Body of pancreas (tissue), 4 donors: ENCODE data around the gene MATN4. TPM values are rescaled to one million over a fixed set of nuclear protein-coding genes. Genes with fewer than 3 reads are reported as not detected.

Source experiments
- ATAC-seq: fragments of 150-250 bp; one replicate; pipeline ENCODE4 v1.9.1; 2016
- DNase-seq, 4 donors: peaks; one replicate each; pipeline ENCODE4 v3.0.0-alpha.2; 2019
- H3K27ac ChIP-seq, 4 donors: fragments of 200-600 bp; sonication (generic); 1 replicate in 3 of 4; 2 replicates in 1 of 4; pipeline versions ENCODE4 v1.5.1 to v1.6.1; 2016 to 2019; ENCODE audit warnings: mild to moderate bottlenecking in 1 of 4, mixed read lengths in 1 of 4, moderate library complexity in 1 of 4
- H3K27me3 ChIP-seq, 2 donors: fragments of 200-600 bp; sonication (generic); one replicate each; pipeline ENCODE4 v1.6.0; 2016; ENCODE audit warnings: mild to moderate bottlenecking in 1 of 2
- H3K36me3 ChIP-seq, 2 donors: fragments of 200-600 bp; sonication (generic); replicated peaks in 1 of 2; 2 replicates each; pipeline ENCODE4 v1.5.1; 2016; ENCODE audit warnings: low read depth in 2 of 2; ENCODE audit not compliant: insufficient read depth in 1 of 2
- H3K4me1 ChIP-seq: fragments of 200-600 bp; sonication (generic); one replicate; pipeline ENCODE4 v1.6.0; 2016
- H3K4me3 ChIP-seq, 2 donors: fragments of 200-600 bp; sonication (generic); 1 replicate in 1 of 2; 2 replicates in 1 of 2; pipeline ENCODE4 v1.5.1; 2016 to 2019
- H3K9me3 ChIP-seq, 3 donors: fragments of 200-600 bp; sonication (generic); 1 replicate in 2 of 3; 2 replicates in 1 of 3; pipeline ENCODE4 v1.5.1; 2016
- POLR2A ChIP-seq, 3 donors: fragments of 450-650 bp; IDR thresholded peaks; one replicate each; pipeline ENCODE4 v1.6.1; 2016; ENCODE audit warnings: antibody characterized with exemption in 3 of 3, mild to moderate bottlenecking in 2 of 3
- WGBS, 2 donors: methylation state at CpG; one replicate each; pipeline ENCODE4 v1.1.5; 2017; 5-methylcytosine and 5-hydroxymethylcytosine counted together
- intact Hi-C: fragments of 100-400 bp; cut with DNase I; formaldehyde crosslinking; loops from one replicate; pipeline ENCODE4 v1.15.1; 2023
- total RNA-seq, 2 donors: library from RNA; depleted of rRNA; stranded (reverse); fragments of >200 nt; gene quantifications; one replicate each; pipeline ENCODE4 v1.1.0, GENCODE V29; 2016
- TF ChIP-seq, protein P1 (sequence below), 7 experiments: fragments of 450-650 bp in 4 of 7; fragments of 200-600 bp in 3 of 7; sonication (generic) in 3 of 7; IDR thresholded peaks; one replicate each; pipeline ENCODE4 v1.5.1; 2016 to 2019; ENCODE audit warnings: antibody characterized with exemption in 7 of 7

The MATN4 gene
- total RNA-seq, 2 donors from 2014 or later, result 4.9 to 5.3 TPM

DNA sequence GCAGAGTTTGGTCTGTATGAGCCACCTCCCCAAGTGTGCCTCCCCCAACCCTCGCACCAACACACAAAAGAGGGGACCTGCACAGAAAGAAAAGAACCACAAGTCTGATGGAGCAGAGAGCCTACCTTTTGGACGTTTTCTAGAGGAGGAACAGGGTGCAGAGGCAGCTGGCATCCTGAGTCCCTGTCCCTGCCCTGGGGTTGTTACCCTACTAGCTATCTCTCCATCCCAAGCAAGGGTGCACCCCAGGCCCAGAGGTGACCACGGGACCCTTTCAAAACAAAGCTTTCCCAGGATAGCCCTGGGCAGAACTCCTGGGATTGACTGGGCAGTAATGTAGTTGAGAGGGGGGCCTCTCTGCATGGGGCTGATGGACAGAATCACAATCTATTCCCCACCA, 9.7 kb upstream of the MATN4 start:
- Histone ChIP-seq H3K4me1 (peaks cover 66% of the 10 kb centered on the region), H3K27me3 (no peaks in the 10 kb centered on the region), H3K27ac (peak overlapping the region in 3 of 4 donors; percentile 5 to 74 (median 58)), H3K36me3 (peaks cover 0 to 2% of the 10 kb centered on the region in 2 donors), H3K4me3 (no peak overlapping the region), H3K9me3 (no peaks in the 10 kb centered on the region)
- DNase-seq (peak in 1 of 4 donors; percentile 16), ATAC-seq (no peak)
- no peak for TF ChIP-seq POLR2A (IDR thresholded peaks at IDR 0.05)
- TF ChIP-seq, protein P1, sequence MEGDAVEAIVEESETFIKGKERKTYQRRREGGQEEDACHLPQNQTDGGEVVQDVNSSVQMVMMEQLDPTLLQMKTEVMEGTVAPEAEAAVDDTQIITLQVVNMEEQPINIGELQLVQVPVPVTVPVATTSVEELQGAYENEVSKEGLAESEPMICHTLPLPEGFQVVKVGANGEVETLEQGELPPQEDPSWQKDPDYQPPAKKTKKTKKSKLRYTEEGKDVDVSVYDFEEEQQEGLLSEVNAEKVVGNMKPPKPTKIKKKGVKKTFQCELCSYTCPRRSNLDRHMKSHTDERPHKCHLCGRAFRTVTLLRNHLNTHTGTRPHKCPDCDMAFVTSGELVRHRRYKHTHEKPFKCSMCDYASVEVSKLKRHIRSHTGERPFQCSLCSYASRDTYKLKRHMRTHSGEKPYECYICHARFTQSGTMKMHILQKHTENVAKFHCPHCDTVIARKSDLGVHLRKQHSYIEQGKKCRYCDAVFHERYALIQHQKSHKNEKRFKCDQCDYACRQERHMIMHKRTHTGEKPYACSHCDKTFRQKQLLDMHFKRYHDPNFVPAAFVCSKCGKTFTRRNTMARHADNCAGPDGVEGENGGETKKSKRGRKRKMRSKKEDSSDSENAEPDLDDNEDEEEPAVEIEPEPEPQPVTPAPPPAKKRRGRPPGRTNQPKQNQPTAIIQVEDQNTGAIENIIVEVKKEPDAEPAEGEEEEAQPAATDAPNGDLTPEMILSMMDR (IDR thresholded peaks at IDR 0.05), result no peak
- intact Hi-C loops, result loop anchor here (5.0 to 10.0 kb wide), 2 partner anchors 124 to 273 kb away; no protein-coding TSS in a partner anchor
- 65 to 81% methylated on average over 2 to 3 of the region's 3 CpGs for WGBS, 2 donors

DNA sequence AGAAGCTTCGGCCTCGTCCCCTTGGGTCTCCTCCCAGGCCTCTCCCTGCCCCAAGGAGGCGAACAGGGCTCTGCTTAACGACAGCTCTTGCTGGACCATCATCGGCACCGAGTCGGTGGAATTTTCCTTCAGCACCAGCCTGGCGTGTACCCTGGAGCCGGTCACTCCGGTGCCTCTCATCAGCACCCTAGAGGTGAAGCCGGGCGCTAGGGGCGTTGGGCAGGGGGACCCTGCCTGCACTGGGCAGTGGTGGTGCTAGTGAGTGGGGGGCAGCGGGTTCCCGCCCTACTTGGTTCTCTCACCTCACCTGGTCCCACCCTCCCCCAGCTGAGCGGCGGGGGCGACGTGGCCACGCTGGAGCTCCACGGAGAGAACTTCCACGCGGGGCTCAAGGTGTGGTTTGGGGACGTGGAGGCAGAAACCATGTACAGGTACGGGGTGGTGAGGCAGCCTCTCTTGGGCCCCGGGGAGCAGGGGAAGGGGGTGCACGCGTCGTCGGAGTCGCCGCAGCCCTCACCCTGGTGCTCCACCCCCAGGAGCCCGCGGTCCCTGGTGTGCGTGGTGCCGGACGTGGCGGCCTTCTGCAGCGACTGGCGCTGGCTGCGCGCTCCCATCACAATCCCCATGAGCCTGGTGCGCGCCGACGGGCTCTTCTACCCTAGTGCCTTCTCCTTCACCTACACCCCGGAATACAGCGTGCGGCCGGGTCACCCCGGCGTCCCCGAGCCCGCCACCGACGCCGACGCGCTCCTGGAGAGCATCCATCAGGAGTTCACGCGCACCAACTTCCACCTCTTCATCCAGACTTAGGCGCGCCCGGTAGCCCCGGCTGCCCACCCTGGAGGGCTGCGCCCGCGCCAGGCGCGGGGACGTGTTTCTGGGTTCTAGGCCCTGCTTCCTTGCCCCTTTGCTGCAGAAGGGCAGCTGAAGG, 8.3 kb upstream of the MATN4 start:
- WGBS, 2 donors, result 54 to 75% methylated on average over 29 to 68 of the region's 71 CpGs
- Histone ChIP-seq H3K27me3 (no peaks in the 10 kb centered on the region), H3K4me3 (no peak overlapping the region), H3K9me3 (no peaks in the 10 kb centered on the region), H3K36me3 (peaks cover 0 to 2% of the 10 kb centered on the region in 2 donors), H3K27ac (peak overlapping the region in 2 of 4 donors; percentile 5 to 14), H3K4me1 (peaks cover 66% of the 10 kb centered on the region)
- ATAC-seq (no peak), DNase-seq (peak in 2 of 4 donors; percentile 26 to 39)
- peak in 1 of 3 donors; percentile 6 for TF ChIP-seq POLR2A (IDR thresholded peaks at IDR 0.05)
- TF ChIP-seq, protein P1 (IDR thresholded peaks at IDR 0.05), result no peak
- intact Hi-C loops, result loop anchor here (5.0 to 10.0 kb wide), 2 partner anchors 126 to 272 kb away; no protein-coding TSS in a partner anchor

DNA sequence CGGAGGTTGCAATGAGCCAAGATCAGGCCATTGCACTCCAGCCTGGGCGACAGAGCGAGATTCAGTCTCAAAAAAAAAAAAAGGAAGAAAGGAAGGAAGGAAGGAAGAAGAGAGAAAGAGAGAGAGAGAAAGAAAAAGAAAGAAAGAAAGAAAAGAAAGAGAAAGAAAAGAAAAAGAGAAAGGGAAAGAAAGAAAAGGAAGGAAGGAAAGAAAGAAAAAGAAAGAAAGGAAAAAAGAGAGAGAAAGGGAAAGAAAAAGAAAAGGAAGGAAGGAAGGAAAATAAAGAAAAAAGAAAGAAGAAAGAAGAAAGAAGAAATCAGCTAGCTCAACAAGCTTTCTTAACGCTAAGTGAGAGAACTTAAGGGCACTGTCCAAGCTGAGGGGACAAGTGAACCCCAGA, 7.6 kb upstream of the MATN4 start:
- Histone ChIP-seq H3K36me3 (peaks cover 0 to 2% of the 10 kb centered on the region in 2 donors), H3K27me3 (no peaks in the 10 kb centered on the region), H3K9me3 (no peaks in the 10 kb centered on the region), H3K4me3 (no peak overlapping the region), H3K27ac (no peak overlapping the region), H3K4me1 (peaks cover 71% of the 10 kb centered on the region)
- TF ChIP-seq, protein P1 (IDR thresholded peaks at IDR 0.05), result no peak
- TF ChIP-seq POLR2A (IDR thresholded peaks at IDR 0.05), result peak in 1 of 3 donors; percentile 6
- ATAC-seq, result no peak
- intact Hi-C loops, result loop anchor here (5.0 to 10.0 kb wide), 2 partner anchors 127 to 271 kb away; no protein-coding TSS in a partner anchor
- 85 to 89% methylated on average over 4 of the region's 4 CpGs for WGBS, 2 donors
- DNase-seq, result no peak

DNA sequence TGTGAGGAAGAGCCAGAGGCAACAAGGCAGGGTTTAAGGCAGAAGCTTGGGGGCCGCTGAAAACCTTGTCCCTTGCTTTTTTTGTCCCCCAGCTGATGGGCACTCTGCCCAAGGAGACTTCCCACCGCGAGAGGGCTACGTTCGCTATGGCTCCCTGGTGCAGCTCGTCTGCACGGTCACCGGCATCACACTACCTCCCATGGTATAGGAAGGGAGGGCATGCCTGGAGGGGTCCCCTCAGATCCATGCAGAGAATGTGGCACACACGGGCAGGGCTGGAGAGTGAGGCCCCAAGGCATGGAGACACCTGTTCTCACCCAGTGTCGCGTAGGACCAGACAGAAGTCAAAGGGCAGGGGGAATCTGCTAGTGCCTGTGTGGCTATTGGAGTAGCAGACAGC, 5.8 kb upstream of the MATN4 start:
- Histone ChIP-seq H3K4me3 (no peak overlapping the region), H3K27ac (peak overlapping the region in 2 of 4 donors; percentile 10 to 15), H3K9me3 (no peaks in the 10 kb centered on the region), H3K36me3 (peaks cover 0 to 2% of the 10 kb centered on the region in 2 donors), H3K27me3 (no peaks in the 10 kb centered on the region), H3K4me1 (peaks cover 79% of the 10 kb centered on the region)
- peak in 1 of 4 donors; percentile 15 for DNase-seq
- ATAC-seq, result no peak
- 40 to 57% methylated on average over 3 to 11 of the region's 11 CpGs for WGBS, 2 donors
- intact Hi-C loops, result loop anchor here (10.0 kb wide), 1 partner anchor 269 kb away; no protein-coding TSS in a partner anchor
- TF ChIP-seq, protein P1 (IDR thresholded peaks at IDR 0.05), result no peak
- TF ChIP-seq POLR2A (IDR thresholded peaks at IDR 0.05), result no peak
